Medulla oblongata (tissue), 1 donor: ENCODE measurements around the gene ILKAP.
A peak's percentile ranks its signal among the peaks of the same experiment; 100 is the strongest.

ENCODE experiments used
- DNase-seq: peaks from one replicate; pipeline ENCODE4 v3.0.0-alpha.2; 2015; ENCODE audit errors: extremely low spot score

The ILKAP gene, protein sequence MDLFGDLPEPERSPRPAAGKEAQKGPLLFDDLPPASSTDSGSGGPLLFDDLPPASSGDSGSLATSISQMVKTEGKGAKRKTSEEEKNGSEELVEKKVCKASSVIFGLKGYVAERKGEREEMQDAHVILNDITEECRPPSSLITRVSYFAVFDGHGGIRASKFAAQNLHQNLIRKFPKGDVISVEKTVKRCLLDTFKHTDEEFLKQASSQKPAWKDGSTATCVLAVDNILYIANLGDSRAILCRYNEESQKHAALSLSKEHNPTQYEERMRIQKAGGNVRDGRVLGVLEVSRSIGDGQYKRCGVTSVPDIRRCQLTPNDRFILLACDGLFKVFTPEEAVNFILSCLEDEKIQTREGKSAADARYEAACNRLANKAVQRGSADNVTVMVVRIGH

DNA sequence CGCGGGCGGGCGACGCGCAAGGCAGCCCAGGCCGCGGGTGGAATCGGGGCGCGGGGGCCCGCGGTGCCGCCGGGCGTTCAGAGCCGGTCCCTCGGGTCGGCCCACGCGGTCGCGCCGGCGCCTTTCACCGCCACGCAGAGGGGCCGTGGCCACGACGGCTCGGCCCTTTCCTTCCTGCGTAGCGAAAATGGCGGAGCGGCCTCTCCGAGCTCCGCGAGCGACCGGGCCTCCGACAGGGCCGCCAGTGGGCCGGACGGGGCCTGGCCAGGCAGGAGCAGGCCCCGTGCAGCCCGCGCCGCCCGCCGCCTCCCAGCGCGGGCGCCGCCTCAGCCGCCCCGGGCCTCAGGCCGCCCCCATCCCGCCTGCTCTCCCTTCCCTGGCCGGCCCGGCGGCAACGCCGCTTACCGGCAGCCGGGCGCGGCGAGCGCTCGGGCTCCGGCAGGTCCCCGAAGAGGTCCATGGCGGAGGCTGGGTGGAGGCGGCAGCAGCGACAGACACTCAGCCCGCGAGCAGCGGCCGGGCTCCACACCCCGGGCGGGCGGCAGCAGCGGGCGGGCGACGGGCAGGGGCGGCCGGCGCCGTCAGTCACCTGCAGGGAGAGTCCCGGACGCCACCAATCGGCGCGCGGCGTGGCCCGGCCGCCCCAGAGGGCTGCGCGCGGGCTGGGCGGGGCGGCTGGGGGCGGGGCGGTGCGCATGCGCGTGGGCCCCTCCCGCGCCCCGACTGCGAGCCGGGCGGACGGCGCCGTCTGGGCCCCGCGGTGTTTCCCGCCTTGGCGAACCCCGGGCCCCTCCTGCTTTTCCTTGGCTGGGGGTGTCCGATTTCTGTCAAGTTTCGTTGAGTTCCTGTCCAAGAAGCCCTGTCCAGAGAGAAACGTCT lies at the start of gene ILKAP:
ILKAP (minus strand) TSS at position 602 of the 879 bp plus-strand sequence; CDS start at position 460, 142 bp downstream.
- peak; percentile 89 for DNase-seq

DNA sequence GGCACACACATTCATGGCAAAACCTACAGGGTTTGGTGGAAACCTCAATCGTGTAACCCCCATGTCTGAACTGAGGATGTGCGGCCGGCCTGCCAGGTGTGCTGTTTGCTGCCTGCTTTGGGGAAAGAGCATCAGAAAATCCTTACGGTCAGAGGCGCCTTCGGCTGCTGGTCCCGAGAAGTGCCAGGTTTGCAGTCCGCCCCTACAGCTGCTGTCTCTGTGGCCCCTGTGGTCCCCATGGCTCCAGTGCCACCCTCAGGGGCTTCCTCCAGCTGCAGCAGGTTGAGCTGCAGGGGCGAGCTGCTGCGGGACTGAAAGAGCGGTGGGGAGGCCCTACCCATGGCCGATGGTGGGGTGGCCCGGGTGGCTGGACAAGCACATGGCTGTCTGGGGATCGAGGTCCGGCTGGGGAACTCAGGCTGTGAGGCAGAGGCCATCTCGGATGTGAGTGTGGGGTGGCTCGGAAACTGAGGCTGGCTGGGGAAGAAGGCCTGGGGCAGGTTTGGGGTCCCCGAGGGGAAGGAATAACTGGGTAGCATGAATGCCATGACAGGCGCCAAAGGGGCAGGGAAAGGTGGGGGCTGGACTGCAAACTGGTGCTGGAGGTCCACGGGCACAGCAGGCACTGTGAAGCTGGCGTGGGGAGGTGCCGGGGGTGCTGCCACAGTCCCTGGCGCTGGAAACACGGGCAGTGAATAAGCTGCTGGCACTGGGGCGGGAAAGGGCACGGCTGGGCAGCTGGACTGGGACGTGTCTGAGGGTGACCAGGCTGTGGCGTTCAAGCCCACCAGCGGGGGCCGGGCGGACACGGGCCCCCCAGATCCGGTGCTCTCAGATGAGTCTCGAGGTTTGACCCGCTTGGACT lies 49.5 kb upstream of the ILKAP start:
- DNase-seq, result no peak

DNA sequence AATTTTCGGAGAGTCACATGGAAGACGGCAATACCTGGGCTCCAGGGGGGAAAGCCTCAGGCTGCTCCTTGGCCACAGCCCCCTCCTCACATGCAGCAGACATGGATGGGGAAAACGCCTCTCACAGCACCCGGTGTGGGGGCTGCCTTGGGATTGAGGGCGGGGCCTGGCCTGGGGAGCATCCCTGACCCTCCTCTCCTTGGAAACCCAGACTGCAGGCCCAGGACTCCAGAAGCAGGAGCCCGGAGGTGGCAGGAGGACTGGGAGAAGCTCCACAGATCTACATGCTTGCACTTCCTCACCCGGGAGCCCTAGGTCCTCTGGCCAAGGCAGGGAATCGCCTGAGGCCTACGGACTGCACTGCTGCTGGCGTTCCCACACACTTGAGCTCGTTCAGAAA lies 48.5 kb upstream of the ILKAP start:
- no peak for DNase-seq

DNA sequence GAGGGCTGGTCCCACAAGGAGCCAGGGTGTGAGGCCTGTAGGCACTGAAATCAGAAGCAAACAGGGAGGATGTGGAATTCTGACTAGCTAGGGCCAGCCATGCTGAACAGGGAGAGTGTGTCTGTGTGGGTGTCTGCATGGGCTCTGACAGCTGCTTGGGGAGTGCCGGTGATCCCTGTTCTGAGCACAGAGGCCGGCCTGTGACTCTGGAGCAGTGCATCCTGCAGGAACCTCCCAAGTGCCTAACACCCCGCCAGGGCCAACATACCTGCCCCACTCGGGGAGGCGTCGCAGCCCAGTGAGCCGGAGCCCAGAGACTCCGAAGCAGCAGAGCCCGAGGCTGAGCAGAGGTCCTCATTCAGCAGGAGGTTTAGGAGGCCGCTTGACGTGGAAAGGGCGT lies 47.8 kb upstream of the ILKAP start:
- no peak for DNase-seq

DNA sequence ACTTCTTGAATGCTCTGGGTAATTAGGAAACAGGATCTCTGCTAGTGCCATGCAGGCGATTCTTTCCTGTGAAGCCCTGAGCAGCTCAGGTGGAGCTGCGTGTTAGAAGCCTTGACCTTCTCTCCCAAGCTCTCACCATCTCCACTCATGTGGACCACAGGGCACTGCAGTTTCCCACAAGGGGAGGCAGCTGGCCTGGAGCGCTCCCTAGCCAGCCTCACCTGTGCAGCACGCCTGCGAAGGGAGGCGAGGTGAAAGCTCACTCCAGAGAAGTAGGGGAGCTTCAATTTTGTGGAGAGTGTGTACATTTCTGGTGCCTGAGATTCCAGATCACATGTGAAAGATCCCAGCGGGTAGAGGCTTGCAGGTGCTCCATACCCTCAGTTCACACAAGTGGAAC lies 47.4 kb upstream of the ILKAP start:
- DNase-seq, result no peak

DNA sequence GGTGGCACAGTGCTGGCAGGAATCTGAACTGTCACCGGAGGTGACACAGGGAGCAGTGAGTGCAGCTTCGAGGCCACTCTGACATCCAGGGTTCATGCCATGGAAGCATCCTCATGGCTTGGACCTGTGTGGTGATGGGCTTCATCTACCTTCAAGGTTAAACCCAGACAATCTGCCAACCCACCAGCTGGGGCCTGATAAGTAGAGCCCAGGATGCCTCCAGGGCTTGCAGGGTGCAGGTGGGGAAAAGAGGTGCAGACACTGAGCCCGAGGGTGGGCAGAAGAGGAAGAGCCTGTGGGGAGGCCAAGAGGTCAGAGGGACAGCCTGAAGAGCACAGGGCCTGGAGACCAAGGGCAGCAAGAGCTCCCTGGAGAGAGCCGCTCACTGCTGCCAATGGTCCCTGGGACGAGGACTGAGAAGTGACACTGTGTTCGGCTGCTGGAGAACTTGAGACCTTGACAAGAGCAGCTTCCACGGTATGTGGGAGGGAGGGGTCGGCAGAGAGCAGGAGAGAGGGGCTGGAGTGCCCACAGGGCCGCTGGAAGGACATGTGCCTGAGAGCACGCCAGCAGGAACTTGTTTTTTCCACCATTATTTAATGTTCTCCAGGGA lies 44.5 kb upstream of the ILKAP start:
- no peak for DNase-seq

DNA sequence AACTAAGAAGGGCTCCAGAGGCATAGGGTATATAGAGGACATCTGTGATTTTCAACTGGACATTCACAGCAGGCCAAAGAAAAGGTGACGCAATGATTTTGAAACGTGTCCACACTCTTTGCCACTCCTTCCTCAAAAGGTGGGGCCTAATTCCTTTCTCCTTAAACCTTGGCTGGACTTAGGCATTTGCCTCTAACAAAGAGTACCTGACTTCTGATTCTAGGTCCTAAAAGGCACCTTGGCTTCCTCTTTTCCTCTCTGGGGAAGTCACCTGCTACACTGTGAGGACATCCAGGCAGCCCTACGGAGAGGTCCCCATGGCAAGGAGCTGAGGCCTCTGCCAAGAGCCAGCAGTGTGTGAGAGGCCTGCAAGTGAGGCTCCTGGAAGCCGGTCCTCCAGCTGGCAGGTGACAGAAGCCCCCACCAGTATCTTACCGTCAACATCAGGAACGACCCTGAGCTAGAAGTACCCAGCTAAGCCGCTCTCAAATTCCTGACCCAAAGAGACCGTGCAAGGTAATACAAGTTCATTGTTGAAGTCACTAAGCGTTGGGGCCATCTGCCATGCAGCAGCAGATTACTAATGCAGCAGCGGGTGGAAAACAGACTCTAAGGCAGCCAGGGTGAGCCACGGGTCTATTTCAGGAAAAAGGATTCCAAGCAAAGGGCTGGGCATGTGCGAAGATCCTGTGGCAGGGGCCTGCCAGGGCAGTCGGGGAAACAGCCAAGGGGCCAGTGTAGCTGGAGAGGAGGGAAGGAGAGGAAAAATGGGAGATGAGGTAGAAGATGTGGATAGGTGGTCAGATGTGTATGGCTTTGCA lies 43.7 kb upstream of the ILKAP start:
- no peak for DNase-seq

DNA sequence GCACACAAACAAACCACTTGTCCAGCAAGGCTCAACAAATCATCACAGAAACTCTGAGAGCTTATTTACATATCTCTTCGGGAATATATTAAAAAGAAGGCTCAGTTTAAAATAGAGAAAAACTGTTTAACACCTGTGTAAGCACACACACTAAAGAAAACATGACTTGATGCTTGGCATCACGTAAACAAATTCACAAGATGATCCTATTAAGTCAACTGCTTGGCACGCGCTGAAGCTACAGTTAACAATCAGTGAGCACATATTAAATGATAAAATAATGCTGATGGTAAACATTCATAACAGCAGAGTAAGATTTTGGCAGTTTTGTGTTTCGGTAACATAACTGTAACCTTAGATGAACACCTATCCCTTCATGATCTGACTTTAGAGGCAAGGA lies 40.7 kb upstream of the ILKAP start:
- DNase-seq, result no peak

DNA sequence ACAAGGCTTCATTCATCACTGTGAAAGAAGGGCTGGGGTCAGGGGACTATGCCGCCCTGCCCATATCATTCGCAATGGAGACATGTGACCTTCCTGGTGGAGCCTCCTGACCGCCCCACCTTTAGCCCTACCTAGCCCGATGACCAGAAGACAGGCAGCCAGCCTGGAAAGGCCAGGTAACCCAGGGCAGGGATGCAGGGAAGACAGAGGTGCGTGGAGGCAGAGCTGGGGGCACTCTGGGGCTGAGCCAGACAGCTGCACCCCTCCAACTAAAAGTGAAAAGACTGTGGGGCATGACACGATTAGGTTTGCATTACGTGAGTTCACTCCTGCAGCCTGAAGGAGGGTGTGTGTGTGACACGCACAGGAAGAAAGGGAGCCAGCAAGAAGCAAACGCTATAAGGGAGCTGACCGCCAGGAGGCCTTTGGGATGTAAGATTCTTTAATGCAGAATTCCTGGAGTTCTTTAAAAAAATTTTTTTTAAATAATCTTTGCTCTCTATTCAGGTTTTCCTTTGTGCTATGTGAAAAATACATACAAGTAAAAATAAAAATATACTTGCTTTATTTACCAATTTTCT lies 40.1 kb upstream of the ILKAP start:
- DNase-seq, result no peak

DNA sequence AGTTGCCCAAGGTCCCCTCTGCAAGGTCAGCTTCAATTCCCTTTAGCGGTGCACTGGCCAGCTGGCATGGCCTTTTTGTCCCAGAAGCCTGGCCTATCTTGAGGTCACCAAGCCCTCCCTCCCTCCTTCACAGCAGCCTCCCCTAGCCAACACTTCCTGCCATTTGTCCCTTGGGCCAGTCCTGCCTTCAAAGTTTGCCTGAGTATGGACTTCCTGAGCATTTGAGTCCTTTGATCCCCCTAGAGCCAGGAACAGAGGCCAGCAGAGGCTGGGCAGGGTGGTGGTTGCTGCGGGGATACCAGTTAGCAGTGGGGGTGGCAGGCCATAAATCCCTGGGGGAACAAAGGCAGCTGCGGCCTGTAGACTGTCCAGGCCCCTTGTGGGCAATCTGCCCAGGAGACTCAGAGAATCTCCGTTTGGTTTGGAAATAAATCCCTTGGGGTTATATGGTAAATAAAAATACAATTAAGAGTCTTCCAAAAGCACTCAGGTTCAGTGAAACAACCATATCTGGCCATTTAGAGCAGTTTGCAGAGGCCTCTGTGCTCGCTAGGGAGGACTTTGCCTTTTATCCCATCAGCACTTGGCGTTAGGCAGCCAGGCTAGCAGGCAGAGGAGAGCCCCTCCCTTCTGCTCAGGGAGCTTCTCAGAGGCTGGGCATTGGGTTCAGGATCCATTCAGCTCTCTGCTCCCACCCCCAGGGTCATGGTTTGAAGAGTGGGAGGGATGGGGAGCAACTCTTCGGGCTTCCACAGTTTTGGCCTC lies 39.4 kb upstream of the ILKAP start:
- peak; percentile 61 for DNase-seq

DNA sequence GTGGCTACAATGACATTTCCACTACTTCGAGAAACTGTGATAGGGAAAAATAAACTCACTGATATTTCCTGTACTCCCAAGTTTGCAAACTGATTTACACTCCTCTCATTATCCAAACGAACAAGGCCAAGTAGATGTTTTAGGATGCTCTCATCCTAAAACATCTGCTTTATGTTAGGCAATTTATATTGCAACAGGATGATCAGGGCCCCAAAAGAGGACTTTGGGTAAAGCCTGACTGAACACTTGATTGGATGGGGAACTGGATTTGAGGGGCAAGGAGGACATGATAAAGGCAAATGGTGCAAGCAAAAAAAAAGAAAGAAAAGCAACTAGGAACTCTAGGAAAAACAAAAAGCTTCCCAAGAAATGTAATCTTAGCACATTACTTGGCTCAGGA lies 38.5 kb upstream of the ILKAP start:
- DNase-seq, result no peak

DNA sequence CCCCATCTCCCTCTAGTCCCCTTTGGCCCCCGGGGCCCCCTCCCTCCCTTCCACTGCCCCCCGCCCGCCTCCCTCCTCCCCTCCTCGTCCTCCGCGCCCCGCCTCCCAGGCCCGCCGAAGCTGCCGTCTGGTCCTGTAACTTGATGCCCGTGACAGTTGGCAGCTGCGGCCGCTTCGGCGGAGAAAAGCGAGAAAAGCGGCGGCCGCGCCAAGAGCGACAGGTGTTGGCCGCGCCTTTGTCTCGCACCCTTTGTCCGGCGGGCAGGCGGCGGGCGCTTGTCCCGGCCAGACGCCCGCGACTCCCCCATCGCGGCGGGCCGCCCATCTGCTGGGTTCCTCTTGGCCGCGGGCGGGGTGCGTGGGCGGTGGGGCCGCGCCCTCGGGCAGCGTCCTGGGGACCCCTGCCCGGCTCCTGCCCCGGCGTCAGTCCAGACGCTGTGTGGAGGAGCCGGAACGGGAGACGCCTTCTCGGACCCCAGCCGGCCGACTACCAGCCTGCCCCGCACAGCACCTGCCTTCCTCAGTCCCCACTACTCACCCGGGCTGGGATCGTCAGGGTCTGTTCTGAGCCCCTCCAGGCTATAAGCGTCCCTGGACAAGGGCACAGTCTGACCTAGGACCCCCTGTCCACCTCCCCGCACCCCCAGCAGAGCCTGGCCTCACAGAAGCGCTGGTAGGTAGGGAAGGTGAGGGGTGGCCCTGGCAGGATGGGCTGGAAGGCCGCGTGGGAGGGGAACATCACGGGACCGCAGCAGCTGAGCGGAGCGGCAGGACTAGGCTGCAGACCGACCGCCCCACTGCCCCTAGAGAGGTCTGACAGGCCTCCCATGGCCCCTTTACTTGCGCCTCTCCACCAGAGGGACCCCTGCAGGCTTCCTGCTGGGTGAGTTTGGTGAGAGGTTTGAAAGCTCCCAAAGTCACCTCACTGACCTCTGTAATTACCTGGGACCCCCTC lies 37.5 kb upstream of the ILKAP start:
- no peak for DNase-seq

DNA sequence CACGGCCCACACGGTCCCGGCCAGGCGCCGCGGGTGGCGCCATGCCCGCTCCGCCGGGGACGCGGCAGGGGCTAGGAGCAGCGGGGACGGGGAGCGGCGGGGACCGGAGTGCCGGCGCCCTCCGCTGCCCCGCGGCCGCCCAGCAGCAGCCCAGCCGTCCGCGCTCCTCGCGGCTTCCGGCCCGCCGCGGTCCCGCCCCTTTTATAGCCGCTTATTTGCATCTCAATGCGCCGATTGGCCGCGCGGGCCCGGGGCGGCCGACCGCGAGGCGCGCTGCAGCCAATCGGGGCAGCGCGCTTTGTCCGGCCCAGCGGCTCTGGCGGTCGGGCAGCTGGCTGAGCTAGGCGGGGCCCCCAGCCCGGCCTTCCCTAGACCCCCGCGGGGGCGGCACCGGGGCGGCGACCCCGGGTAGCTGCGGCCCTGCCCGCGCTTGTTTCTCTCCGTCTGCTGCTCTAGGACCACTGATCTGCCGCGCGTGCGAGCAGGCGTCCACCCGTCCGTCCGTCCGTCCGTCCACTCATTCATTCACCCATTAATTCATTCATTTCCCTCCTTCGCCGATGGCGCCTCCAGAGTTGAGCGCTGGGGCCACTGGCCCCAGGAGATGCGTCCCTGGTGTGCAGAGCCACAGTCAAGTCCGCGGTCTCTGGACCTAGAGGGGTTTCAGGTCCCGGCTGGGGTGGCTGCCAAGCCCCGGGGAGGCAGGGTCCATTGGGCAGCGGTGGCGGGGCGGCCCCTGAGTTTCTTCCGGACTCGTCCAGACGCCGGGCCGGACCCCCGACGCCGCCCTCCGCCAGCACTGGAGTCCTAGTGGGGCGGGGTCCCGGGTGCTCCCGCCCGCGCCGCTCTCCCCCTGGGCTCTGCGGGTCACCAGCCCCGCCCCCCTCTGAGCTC lies 36.6 kb upstream of the ILKAP start, which contains the start of gene HES6:
HES6 (minus strand) TSS at position 176 of the 894 bp plus-strand sequence; CDS start at position 43, 133 bp downstream.
- DNase-seq, result peak; percentile 93

DNA sequence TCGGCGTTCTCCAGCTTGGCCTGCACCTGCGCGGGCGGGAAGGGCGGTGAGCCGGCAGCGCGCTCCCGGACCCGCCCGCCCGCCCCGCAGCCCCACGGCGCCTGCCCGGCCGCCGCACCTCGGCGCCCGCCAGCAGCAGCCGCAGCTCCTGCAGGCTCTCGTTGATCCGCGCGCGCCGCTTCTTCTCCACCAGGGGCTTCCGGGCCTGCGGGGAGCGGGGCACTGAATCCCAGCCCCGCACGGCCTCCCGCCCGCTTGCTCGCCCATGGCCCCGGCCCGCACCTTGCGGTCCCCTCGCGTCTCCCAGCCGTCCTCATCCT lies 36.0 kb upstream of the ILKAP start:
- DNase-seq, result no peak

DNA sequence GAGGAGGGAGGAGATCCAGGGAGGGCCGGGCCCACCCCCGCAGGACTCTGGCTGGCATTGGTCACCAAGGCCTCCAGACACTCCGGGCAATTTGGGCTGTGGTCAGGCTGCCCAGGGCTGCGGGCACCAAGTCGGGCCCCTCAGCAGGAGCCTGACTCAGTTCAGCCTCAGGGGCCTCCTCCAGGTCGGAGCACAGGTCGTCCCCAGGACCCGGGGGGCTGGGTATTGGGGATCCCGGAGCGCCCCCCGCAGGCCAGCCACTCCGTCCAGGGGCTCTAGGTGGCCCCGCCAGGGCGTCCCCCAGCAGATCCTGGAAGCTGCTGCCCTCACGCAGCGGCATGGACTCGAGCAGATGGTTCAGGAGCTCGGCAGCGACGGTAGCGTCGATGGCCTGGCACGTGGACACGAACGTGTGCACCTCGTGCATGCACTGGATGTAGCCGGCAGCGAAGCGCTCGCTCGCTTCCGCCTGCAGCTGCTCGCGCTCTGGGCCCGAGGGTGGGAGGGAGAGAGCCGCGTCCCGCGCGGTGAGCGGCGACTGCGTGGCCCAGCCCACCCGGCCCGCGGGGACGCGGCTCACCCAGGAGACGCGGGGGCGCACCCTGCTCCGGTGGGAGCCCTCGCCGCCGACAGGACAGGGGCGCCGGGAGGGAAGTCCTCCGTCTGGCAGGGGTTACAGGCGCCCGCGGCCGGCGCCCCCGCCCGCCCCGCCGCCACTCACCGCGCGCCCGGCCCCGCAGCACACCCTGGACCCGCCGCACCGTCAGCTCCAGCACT lies 35.5 kb upstream of the ILKAP start:
- DNase-seq, result peak; percentile 42

DNA sequence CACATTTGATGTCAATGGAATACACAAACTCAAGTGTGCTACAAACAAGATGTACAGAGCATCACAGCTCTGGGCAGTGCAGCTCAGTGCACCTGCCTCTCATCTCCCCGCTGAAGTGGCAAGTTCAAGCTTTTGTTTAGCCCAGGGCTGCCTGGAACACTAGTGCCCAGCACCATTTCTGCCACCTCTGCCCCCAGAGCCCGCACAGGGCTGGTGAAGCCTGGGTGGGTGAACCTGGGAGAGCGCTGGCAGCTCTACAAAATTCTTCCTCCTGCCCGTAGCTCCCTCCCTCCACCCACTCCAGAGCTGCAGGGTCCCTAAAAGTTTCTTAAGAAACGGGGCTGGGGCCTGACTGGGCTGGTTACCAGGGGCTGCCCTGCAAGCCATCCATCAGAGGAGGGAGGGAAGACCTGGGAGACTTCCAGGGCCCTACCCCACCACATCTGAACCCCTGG lies 34.8 kb upstream of the ILKAP start:
- DNase-seq, result no peak
